ENCODE measurements around the gene TM9SF3.

DNA sequence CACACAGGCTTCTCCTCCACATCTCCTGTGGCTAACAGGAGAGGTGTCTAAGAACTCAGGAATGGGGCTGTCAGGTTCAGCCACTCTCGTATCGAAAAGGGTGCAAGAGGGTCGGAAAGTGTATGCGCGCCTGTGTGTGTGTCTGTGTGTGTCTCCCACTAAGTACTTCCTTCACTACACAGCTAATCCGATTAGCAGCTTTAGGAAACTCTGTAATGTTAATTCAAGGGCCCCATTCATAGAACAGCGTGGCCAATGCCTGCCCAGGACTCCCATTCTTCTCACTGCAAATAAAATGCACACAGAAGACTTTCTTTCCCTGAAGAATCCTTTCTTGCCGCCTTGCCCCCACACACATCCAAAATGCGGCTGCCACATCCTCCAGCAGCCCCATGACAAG lies 112.9 kb downstream of the TM9SF3 start:
- TF ChIP-seq EZH2 (IDR thresholded peaks at IDR 0.05; ENCODE audit: borderline replicate concordance, insufficient read depth, low read depth, low read length, poor library complexity, severe bottlenecking): no peak
- TF ChIP-seq, protein P1, sequence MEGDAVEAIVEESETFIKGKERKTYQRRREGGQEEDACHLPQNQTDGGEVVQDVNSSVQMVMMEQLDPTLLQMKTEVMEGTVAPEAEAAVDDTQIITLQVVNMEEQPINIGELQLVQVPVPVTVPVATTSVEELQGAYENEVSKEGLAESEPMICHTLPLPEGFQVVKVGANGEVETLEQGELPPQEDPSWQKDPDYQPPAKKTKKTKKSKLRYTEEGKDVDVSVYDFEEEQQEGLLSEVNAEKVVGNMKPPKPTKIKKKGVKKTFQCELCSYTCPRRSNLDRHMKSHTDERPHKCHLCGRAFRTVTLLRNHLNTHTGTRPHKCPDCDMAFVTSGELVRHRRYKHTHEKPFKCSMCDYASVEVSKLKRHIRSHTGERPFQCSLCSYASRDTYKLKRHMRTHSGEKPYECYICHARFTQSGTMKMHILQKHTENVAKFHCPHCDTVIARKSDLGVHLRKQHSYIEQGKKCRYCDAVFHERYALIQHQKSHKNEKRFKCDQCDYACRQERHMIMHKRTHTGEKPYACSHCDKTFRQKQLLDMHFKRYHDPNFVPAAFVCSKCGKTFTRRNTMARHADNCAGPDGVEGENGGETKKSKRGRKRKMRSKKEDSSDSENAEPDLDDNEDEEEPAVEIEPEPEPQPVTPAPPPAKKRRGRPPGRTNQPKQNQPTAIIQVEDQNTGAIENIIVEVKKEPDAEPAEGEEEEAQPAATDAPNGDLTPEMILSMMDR (IDR thresholded peaks at IDR 0.05): no peak
